GM12878 (cell line): ENCODE measurements around the gene FABP6. TPM values are rescaled to one million over a fixed set of nuclear protein-coding genes. Genes with fewer than 3 reads are reported as not detected.

Source experiments
- ATAC-seq: fragments of 200-7000 bp; cut with Tn5 transposase; 3 replicates; pipeline ENCODE4 v1.9.1; 2020; ENCODE audit warnings: mild to moderate bottlenecking, moderate library complexity
- BruUV-seq: library from RNA; stranded (reverse); fragments of 400-500 nt; replicated peaks from 2 replicates; lab custom pipeline; 2021; lab: Mats Ljungman, UMichigan
- CTCF ChIA-PET: fragments of 300-600 bp; sonication (Branson Sonifier 250); formaldehyde crosslinking; extraction: SDS; loops from one replicate; lab custom pipeline; 2021; ENCODE audit warnings: inconsistent platforms; lab: Yijun Ruan, JAX
- POLR2A ChIA-PET: fragments of 350-600 bp; formaldehyde crosslinking; extraction: SDS; loops from one replicate; lab custom pipeline; 2021; ENCODE audit warnings: inconsistent platforms; lab: Charles Lee
- RAD21 ChIA-PET: fragments of 300-600 bp; sonication (Branson Sonifier 250); formaldehyde crosslinking; loops from one replicate; lab custom pipeline; 2023; ENCODE audit warnings: antibody characterized with exemption; ENCODE audit not compliant: unreplicated experiment; lab: Charles Lee
- SMC1A ChIA-PET: fragments of 300-600 bp; sonication (Branson Sonifier 250); formaldehyde crosslinking; loops from one replicate; lab custom pipeline; 2023; ENCODE audit not compliant: unreplicated experiment, uncharacterized antibody; lab: Charles Lee
- DNase-seq: peaks from one replicate; pipeline ENCODE4 v3.0.0-alpha.2; 2011; ENCODE audit warnings: low read depth, low spot score
- FAIRE-seq: peaks from 3 replicates; lab custom pipeline; 2011; peaks lifted over from hg19 to GRCh38; lab: Jason Lieb, UNC
- H2AFZ ChIP-seq: 2 replicates; pipeline ENCODE4 v1.6.0; 2011; ENCODE audit warnings: low read depth, low read length, control low read depth; ENCODE audit not compliant: control insufficient read depth
- H3K27ac ChIP-seq: 2 replicates; pipeline ENCODE4 v1.5.1; 2011; ENCODE audit warnings: control low read depth; ENCODE audit not compliant: control insufficient read depth, insufficient read depth
- H3K27me3 ChIP-seq, 2 experiments: replicated peaks in 1 of 2; 2 replicates each; pipeline versions ENCODE4 v1.6.0 to v1.6.1; 2011; ENCODE audit warnings: low read length in 1 of 2; ENCODE audit not compliant: control insufficient read depth in 2 of 2, insufficient read depth in 2 of 2
- H3K36me3 ChIP-seq, 2 experiments: 2 replicates each; pipeline ENCODE4 v1.5.1; 2011; ENCODE audit warnings: low read length in 1 of 2; ENCODE audit not compliant: control insufficient read depth in 2 of 2, insufficient read depth in 2 of 2
- H3K4me1 ChIP-seq: 2 replicates; pipeline ENCODE4 v1.6.1; 2011; ENCODE audit warnings: mild to moderate bottlenecking, low read length, moderate library complexity, mixed read lengths; ENCODE audit not compliant: control insufficient read depth, insufficient read depth
- H3K4me2 ChIP-seq: 2 replicates; pipeline ENCODE4 v1.6.0; 2011; ENCODE audit warnings: control low read depth; ENCODE audit not compliant: control insufficient read depth, insufficient read depth
- H3K4me3 ChIP-seq: fragments of 200-600 bp; sonication (generic); 2 replicates; pipeline ENCODE4 v1.5.1; 2016
- H3K79me2 ChIP-seq: 2 replicates; pipeline ENCODE4 v1.6.0; 2011; ENCODE audit warnings: low read length; ENCODE audit not compliant: control insufficient read depth, insufficient read depth
- H3K9ac ChIP-seq: 2 replicates; pipeline ENCODE4 v1.8.0; 2011; ENCODE audit warnings: low read length, control low read depth, mixed read lengths; ENCODE audit not compliant: control insufficient read depth, insufficient read depth
- H3K9me3 ChIP-seq: replicated peaks from 3 replicates; pipeline ENCODE4 v1.5.1; 2011; ENCODE audit warnings: mild to moderate bottlenecking, low read length; ENCODE audit not compliant: control insufficient read depth, insufficient read depth
- H4K20me1 ChIP-seq: 2 replicates; pipeline ENCODE4 v1.6.0; 2011; ENCODE audit not compliant: control insufficient read depth, insufficient read depth
- BACH1 ChIP-seq: fragments of 450-650 bp; IDR thresholded peaks from 2 replicates; pipeline ENCODE4 v1.6.1; 2017; ENCODE audit warnings: mild to moderate bottlenecking, borderline replicate concordance
- CREB1 ChIP-seq: IDR thresholded peaks from 2 replicates; pipeline ENCODE4 v1.6.1; 2012; ENCODE audit warnings: low read depth, mild to moderate bottlenecking, inconsistent platforms
- HDAC2 ChIP-seq: fragments of 200-600 bp; sonication (generic); IDR thresholded peaks from 2 replicates; pipeline ENCODE4 v1.6.1; 2017
- MTA2 ChIP-seq: fragments of 450-650 bp; IDR thresholded peaks from 2 replicates; pipeline ENCODE4 v1.6.1; 2016; ENCODE audit warnings: low read depth, mild to moderate bottlenecking, moderate library complexity
- NFIC ChIP-seq: IDR thresholded peaks from 2 replicates; pipeline ENCODE4 v1.6.1; 2012; ENCODE audit warnings: low read depth, mild to moderate bottlenecking, inconsistent platforms, low read length, moderate library complexity
- NFXL1 ChIP-seq: fragments of 450-650 bp; IDR thresholded peaks from 2 replicates; pipeline ENCODE4 v1.6.1; 2017; ENCODE audit warnings: antibody characterized with exemption, mild to moderate bottlenecking, borderline replicate concordance
- NR2C1 ChIP-seq: fragments of 450-650 bp; IDR thresholded peaks from 2 replicates; pipeline ENCODE4 v1.6.1; 2017; ENCODE audit warnings: antibody characterized with exemption, mild to moderate bottlenecking, moderate library complexity
- RUNX3 ChIP-seq: IDR thresholded peaks from 2 replicates; pipeline ENCODE4 v1.6.1; 2012; ENCODE audit warnings: low read length, inconsistent platforms
- SMAD5 ChIP-seq: IDR thresholded peaks from 2 replicates; pipeline ENCODE4 v1.6.1; 2016; ENCODE audit warnings: antibody characterized with exemption, low read depth
- WGBS: methylation state at CpG from one replicate; pipeline ENCODE4 v1.1.6; 2016; ENCODE audit warnings: low lambda C conversion rate; ENCODE audit not compliant: insufficient replicate concordance, insufficient coverage; ENCODE audit errors: missing lambda C conversion rate; 5-methylcytosine and 5-hydroxymethylcytosine counted together
- in situ Hi-C: fragments of 300-500 bp; cut with MboI; formaldehyde crosslinking; loops from 9 replicates; pipeline ENCODE4 v1.14.3; 2018; ENCODE audit warnings: mixed read lengths
- intact Hi-C: fragments of 100-400 bp; cut with micrococcal nuclease; formaldehyde crosslinking; loops from one replicate; pipeline ENCODE4 v1.14.2; 2022; ENCODE audit not compliant: unreplicated experiment
- polyA plus RNA-seq, 11 experiments: library from polyadenylated mRNA; depleted of rRNA in 4 of 11; unstranded in 6 of 11; stranded (reverse) in 5 of 11; fragments of >200 nt; fragmentation: Nextera tagmentation in 4 of 11; fragmentation: Illumina TruSeq in 1 of 11; extraction: Ambion mirVana in 4 of 11; extraction: Trizol in 1 of 11; gene quantifications; 1 replicate in 1 of 11; 2 replicates in 10 of 11; pipeline versions ENCODE4 v1.2.1 to v1.2.3, GENCODE V29; 2011 to 2016; ENCODE audit warnings: inconsistent platforms in 2 of 11, missing spikeins in 2 of 11, low read depth in 1 of 11
- total RNA-seq, 4 experiments: library from RNA; depleted of rRNA in 3 of 4; stranded (reverse); fragments of >200 nt in 3 of 4; fragmentation: Illumina TruSeq in 1 of 4; extraction: Trizol in 1 of 4; gene quantifications; 2 replicates each; pipeline versions ENCODE4 v1.2.1 to v1.2.3, GENCODE V29; 2013 to 2021
- TF ChIP-seq, protein P1 (sequence below): fragments of 450-650 bp; conservative IDR thresholded peaks from 2 replicates; pipeline ENCODE4 v1.6.1; 2017; ENCODE audit warnings: mild to moderate bottlenecking, moderate library complexity

The FABP6 gene
- total and polyA plus RNA-seq, 10 of the 15 experiments (the other 5 are each of a cell fraction or from before 2014, with no cell fraction given) = 0.66 to 8.1 (median 2.4) TPM

DNA sequence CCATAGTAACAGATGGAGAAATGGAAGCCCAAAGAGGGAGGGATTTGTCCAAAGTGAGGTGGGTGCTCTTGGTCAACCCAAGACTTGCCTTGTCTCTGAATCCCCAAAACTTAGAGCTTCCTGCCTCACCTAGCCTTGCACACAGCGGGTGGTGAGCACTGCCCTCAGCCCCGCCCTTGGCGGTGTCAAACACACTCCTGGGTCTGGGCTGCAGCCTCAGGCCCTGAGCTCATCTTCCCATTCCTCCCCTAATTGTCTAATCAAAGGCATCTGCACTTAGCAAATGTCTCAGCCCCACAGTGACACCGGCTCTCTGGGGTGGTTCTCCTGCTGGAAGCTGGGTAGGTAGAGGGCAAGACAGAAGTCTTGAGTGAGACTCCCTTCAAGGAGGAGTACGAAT, 20.9 kb downstream of the FABP6 start:
- DNase-seq (no peak), FAIRE-seq (no peak), ATAC-seq (no peak)
- RAD21 ChIA-PET = interaction anchor here (0.7 kb wide), 1 partner anchor 228 kb away, joined by 4 read pairs; no protein-coding TSS in a partner anchor
- Histone ChIP-seq H3K9ac (no peak overlapping the region), H3K4me1 (no peaks in the 10 kb centered on the region), H3K4me2 (no peak overlapping the region), H3K27ac (no peak overlapping the region), H3K79me2 (no peaks in the 10 kb centered on the region), H3K36me3 (no peaks in the 10 kb centered on the region), H4K20me1 (no peaks in the 10 kb centered on the region), H3K27me3 (no peaks in the 10 kb centered on the region), H3K4me3 (no peak overlapping the region), H3K9me3 (no peaks in the 10 kb centered on the region), H2AFZ (no peak overlapping the region)
- no TSS peak for BruUV-seq
- POLR2A ChIA-PET = no interaction called here
- intact Hi-C loops (no loop called here), in situ Hi-C loops (no loop called here)
- no peak for TF ChIP-seq BACH1
- no peak for TF ChIP-seq CREB1
- no peak for TF ChIP-seq NFIC
- TF ChIP-seq RUNX3 = no peak
- TF ChIP-seq NR2C1 = no peak
- TF ChIP-seq HDAC2 = no peak
- no peak for TF ChIP-seq NFXL1
- TF ChIP-seq MTA2 = no peak
- TF ChIP-seq, protein P1, sequence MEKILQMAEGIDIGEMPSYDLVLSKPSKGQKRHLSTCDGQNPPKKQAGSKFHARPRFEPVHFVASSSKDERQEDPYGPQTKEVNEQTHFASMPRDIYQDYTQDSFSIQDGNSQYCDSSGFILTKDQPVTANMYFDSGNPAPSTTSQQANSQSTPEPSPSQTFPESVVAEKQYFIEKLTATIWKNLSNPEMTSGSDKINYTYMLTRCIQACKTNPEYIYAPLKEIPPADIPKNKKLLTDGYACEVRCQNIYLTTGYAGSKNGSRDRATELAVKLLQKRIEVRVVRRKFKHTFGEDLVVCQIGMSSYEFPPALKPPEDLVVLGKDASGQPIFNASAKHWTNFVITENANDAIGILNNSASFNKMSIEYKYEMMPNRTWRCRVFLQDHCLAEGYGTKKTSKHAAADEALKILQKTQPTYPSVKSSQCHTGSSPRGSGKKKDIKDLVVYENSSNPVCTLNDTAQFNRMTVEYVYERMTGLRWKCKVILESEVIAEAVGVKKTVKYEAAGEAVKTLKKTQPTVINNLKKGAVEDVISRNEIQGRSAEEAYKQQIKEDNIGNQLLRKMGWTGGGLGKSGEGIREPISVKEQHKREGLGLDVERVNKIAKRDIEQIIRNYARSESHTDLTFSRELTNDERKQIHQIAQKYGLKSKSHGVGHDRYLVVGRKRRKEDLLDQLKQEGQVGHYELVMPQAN = no peak
- TF ChIP-seq SMAD5 = no peak
- 33% methylated on average over 5 of the region's 5 CpGs for WGBS
- SMC1A ChIA-PET = interaction anchor here (1.0 kb wide), 1 partner anchor 97 kb away, joined by 3 read pairs; no protein-coding TSS in a partner anchor
- CTCF ChIA-PET = interaction anchor here (1.1 to 1.6 kb wide), 5 partner anchors 18 to 228 kb away, joined by 3 read pairs; no protein-coding TSS in a partner anchor
